Keratinocyte (primary cell): Measurements from ENCODE around the gene SLC40A1.

ENCODE experiments used
- EZH2 ChIP-seq: IDR thresholded peaks from one replicate; pipeline ENCODE4 v1.6.1; 2012; ENCODE audit warnings: inconsistent platforms, mild to moderate bottlenecking, low read length, moderate library complexity
- TF ChIP-seq, protein P1 (sequence below), 3 experiments: IDR thresholded peaks in 1 of 3; conservative IDR thresholded peaks in 1 of 3; optimal IDR thresholded peaks in 1 of 3; 2 replicates in 2 of 3; 3 replicates in 1 of 3; pipeline versions ENCODE3 to v1.5.1; 2011; ENCODE audit warnings: low read length in 3 of 3, mild to moderate bottlenecking in 3 of 3, moderate library complexity in 2 of 3, control low read depth in 1 of 3, inconsistent platforms in 1 of 3; ENCODE audit not compliant: insufficient read depth in 2 of 3; ENCODE audit errors: extremely low read depth in 1 of 3

DNA sequence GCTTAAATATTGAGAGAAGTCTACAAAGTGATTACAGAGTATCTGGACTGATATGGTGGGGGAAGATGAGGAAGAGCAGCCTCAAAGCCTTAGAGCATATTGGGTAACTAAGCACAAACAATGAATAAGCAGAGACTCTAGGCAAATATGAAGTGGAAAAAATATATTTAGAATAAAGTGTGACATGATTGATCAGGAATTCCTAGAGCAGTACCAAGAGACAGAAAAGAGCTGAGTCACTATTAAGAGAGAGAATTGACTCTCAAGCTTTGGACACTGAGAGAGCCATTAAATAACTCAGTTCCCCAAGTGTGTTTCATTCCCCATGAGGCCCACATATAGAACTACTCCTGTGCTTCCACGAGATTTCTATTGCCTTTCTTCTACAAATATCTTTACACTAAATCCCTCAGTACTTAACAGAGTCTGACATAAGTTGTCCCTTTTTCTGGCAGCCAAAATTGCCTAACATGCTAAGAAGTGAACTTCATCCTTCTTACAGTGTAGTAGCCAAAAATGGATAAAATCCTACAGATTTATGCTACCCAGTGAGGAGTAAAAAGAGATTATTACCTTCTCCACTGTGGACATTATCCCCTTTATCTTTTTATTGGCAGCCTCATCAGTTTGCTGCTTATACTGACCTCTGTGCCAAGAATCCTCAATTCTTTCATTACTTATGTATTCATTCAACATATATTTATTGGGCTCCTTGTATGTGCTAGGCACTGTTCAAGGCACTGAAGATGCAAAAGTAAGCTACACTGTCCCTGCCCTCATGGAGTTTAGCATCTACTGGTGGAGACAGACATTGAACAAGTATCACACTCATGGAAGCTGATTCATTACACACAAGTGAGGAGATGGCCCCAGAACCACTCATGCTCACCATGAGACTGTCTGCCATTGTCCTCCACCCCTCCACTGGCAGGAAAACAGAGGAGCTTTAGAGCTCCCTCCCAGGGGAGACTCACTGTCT, 45.4 kb downstream of the SLC40A1 start:
- no peak for TF ChIP-seq EZH2
- TF ChIP-seq, protein P1, sequence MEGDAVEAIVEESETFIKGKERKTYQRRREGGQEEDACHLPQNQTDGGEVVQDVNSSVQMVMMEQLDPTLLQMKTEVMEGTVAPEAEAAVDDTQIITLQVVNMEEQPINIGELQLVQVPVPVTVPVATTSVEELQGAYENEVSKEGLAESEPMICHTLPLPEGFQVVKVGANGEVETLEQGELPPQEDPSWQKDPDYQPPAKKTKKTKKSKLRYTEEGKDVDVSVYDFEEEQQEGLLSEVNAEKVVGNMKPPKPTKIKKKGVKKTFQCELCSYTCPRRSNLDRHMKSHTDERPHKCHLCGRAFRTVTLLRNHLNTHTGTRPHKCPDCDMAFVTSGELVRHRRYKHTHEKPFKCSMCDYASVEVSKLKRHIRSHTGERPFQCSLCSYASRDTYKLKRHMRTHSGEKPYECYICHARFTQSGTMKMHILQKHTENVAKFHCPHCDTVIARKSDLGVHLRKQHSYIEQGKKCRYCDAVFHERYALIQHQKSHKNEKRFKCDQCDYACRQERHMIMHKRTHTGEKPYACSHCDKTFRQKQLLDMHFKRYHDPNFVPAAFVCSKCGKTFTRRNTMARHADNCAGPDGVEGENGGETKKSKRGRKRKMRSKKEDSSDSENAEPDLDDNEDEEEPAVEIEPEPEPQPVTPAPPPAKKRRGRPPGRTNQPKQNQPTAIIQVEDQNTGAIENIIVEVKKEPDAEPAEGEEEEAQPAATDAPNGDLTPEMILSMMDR (optimal IDR thresholded peaks at IDR 0.05 in 1 of 3, IDR thresholded peaks at IDR 0.05 in 1 of 3, conservative IDR thresholded peaks at IDR 0.05 in 1 of 3; ENCODE audit: extremely low read depth in 1 of 3, insufficient read depth in 2 of 3, low read length in 3 of 3): no peak
